GM21717 (cell line): Measurements from ENCODE around the gene ZNF207.
"Not testable (repeated sequence)": the region's sequence is repeated elsewhere in the genome, so short reads cannot be mapped to it uniquely, and the experiment has no call there.

Experiments
- ATAC-seq: cut with Tn5 transposase; IDR thresholded peaks from one replicate; pipeline ENCODE4 v1.9.1; 2021; ENCODE audit warnings: mild to moderate bottlenecking, moderate library complexity; ENCODE audit not compliant: unreplicated experiment

The ZNF207 gene

GRCh38 chr17:32333187-32333586, 16.8 kb upstream of the ZNF207 start:
- no peak for ATAC-seq

- no peak for ATAC-seq
Measured at GRCh38 chr17:32335046-32335445, 14.9 kb upstream of the ZNF207 start.

GRCh38 chr17:32335687-32336086, 14.3 kb upstream of the ZNF207 start:
- no peak for ATAC-seq

GRCh38 chr17:32341141-32341856, 8.7 kb upstream of the ZNF207 start:
- ATAC-seq, result no peak

GRCh38 chr17:32341857-32342602, 7.9 kb upstream of the ZNF207 start, which contains the start of gene C17orf75:
C17orf75 (minus strand) TSS chr17:32342173; CDS start chr17:32342139, 34 bp downstream.
- ATAC-seq, result no peak

- no peak for ATAC-seq
Measured at GRCh38 chr17:32342603-32343325, 7.2 kb upstream of the ZNF207 start.

DNA sequence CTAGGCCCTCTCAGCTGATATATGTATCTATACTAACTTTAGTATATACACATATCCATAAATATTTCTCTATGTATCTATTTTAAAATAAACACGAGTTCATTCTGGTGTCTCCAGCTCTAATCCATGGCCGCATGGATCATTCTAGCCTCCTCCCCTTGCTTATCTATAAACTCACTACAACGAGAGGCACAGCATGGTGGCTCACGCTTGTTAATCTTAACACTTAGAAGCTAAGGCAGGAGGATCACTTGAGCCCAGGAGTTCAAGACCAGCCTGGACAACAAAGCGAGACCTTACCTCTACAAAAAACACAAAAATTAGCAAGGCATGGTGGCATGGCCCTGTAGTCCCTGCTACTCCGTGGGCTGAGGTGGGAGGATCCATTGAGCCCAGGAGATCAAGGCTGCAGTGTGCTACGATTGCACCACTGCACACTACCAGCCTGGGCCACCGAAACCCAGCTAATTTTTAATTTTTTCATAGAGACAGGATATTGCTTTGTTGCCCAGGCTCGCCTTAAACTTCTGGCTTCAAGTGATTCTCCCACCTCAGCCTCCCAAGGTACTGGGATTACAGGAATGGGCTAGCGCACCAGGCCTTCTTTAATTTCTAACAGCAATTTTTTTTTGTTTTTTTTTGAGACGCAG, 3.9 kb upstream of the ZNF207 start:
- ATAC-seq, result no peak

DNA sequence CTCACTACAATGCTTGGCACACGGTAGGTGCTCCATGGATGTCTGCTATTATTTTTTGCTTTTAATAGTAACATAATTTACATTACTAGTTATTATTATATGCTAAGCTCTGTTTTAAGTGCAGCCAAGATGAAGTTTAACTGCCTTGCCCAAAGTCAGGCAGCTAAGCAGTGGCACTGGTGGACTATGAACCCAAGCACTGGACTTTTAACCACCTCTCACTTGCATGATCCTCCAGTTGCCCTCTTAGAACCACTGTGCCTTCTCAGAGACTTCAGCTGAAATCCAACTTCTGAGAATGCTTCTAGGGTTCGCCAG, 1.5 kb upstream of the ZNF207 start:
- ATAC-seq, result no peak

DNA sequence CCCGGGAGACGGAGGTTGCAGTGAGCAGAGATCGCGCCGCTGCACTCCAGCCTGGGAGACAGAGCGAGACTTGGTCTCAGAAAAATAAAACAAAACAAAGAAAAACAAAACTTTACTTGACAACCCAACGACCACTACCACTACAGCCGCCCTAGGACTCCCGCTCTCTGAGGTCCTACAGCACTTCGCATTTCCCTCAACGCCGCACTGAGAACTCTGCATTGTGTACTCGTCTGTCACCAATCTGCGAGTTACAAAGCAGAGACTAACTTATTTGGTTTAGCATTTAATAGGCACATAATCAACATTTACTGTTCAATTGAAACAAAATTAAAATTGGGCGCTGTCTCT, 479 bp upstream of the ZNF207 start:
- no peak for ATAC-seq

- ATAC-seq, result no peak
Measured at GRCh38 chr17:32350666-32351418, 885 bp downstream of the ZNF207 start.

GRCh38 chr17:32352734-32353133, 2.8 kb downstream of the ZNF207 start:
- ATAC-seq, result not testable (repeated sequence)

DNA sequence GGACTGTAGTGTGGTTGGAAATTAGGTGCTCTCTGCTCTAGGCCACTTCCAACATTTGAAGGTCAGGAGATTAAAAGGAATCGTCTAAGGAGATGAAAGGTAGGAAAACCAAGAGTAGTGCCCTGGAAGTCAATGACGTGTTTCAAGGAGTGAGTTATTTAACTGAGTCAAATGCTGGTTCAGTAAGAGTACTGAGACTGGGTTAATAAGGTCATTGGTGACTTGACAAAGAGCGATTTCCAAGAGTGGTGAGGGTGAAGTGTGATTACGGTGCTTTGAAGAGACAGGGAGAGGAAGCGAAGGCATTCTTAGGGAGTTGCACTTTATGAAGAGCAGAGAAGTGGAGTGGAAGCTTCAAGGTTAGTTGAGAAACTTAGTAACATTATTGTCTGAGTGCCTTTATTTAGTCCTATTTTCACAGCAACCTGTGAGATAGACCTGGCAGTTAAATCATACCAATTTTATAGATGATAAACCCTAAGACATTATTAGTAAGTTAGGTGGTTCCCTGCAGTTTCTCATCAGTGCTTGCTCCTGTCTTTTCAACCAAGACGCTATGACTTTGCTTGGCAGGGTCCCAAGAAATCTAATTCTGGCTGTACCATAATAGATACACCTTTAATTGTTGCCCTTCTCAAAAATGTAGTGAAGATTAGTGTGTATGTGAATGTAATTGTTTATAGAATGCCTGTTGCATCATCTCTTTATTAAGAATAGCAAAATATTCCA, 5.9 kb downstream of the ZNF207 start:
- no peak for ATAC-seq

GRCh38 chr17:32356378-32356743, 6.4 kb downstream of the ZNF207 start:
- ATAC-seq, result no peak

DNA sequence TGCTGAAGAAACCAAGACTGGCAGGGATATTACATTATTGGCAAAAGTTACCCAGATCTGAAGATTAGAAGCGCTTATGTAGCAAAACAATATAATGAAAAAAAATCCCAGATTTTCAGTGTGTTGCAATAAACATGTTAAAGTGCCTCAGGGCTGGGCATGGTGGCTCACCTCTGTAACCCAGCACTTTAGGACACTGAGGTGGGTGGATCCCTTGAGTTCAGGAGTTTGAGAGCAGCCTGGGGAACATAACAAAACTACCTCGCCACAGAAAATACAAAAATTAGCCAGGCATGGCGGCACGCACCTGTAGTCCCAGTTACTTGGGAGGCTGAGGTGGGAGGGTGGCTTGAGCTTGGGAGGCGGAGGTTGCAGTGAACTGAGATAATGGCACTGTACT, 6.8 kb downstream of the ZNF207 start:
- no peak for ATAC-seq

DNA sequence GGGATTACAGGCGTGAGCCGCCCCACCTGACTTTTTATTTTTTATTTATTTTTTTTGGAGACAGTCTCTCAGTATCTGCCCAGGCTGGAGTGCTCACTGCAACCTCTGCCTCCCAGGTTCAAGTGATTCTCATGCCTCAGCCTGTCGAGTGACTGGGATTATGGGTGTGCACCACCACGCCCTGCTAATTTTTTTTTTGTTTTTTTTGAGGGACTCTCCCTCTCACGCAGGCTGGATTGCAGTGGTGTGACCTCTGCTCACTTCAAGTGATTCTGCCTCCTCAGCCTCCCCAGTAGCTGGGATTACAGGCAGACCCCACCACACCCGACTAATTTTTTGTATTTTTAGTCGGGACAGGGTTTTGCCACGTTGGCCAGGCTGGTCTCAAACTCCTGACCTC, 7.7 kb downstream of the ZNF207 start:
- no peak for ATAC-seq

- ATAC-seq, result no peak
Measured at GRCh38 chr17:32361270-32361669, 11.3 kb downstream of the ZNF207 start.

- ATAC-seq, result no peak
Measured at GRCh38 chr17:32370426-32370825, 20.5 kb downstream of the ZNF207 start.

- no peak for ATAC-seq
Measured at GRCh38 chr17:32382526-32383223, 32.7 kb downstream of the ZNF207 start.

- no peak for ATAC-seq
Measured at GRCh38 chr17:32383926-32384434, 34.0 kb downstream of the ZNF207 start.
